Measurements from ENCODE around the gene ATP11A.

ATP11A gene

GRCh38 chr13:112905990-112906641, 216.3 kb downstream of the ATP11A start:
- DNase-seq (ENCODE audit: low read depth, low spot score): no peak

- DNase-seq (ENCODE audit: low read depth, low spot score): no peak
Observed at GRCh38 chr13:112907286-112907685, 217.4 kb downstream of the ATP11A start.

DNA sequence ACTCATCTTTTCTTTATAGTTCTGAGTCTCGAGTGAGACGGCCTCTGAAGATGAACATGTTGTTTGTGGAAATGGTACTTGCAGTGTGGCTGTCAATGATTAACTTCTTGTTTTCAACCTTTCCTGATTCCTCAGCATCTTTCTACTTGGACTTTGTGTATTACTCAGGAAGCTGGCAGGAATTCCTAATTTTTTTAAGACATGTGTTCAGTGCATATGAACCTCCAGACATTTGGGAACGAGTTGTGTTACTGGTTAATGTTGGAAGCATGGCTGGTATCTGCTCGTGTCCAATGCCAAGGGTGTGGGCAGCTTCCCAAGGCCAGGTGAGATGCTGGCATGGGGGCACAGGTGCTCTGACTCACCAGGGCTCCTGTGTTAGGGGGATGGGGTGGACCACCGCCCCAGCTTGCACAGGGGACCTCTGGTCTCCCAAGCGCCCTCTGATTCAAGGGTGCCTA, 218.1 kb downstream of the ATP11A start:
- no peak for DNase-seq (ENCODE audit: low read depth, low spot score)

DNA sequence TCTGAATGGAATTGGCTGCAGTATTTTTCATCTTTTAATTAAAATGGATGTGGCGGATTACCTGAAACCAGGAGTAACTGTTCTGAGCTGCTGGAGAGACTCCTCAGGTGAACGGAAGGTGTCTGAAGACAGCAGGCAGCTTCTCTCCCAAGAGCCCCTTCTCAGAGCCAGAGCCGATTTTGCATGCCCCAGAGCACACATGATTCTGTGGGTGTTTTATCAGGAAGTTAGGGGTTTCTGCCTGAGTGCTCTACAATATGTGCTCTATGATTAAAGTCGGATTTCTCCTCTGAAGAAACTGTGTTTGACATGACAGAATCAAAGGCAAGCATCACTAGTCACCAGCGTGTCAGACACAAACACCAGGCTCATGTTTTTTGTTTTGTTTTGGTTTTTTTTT, 218.5 kb downstream of the ATP11A start:
- no peak for DNase-seq (ENCODE audit: low read depth, low spot score)

DNA sequence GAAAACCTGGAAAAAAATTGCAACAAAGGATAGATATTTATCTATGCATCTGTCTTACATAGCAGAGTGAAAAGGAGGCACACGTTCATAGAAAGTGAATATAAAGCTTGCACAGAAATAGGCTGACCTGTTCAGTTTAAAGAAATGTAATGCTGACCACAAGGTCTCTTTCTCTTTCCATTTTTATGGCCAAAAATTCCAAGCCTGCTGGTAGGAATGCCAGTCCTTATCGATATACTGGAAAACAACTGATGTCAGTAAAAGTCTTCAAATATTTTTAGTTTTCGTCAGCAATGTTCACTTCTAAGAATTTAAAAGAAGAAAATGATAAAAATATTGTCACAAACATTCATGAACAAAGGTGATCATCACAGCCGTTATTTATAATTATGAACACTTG, 220.2 kb downstream of the ATP11A start:
- no peak for DNase-seq (ENCODE audit: low read depth, low spot score)

DNA sequence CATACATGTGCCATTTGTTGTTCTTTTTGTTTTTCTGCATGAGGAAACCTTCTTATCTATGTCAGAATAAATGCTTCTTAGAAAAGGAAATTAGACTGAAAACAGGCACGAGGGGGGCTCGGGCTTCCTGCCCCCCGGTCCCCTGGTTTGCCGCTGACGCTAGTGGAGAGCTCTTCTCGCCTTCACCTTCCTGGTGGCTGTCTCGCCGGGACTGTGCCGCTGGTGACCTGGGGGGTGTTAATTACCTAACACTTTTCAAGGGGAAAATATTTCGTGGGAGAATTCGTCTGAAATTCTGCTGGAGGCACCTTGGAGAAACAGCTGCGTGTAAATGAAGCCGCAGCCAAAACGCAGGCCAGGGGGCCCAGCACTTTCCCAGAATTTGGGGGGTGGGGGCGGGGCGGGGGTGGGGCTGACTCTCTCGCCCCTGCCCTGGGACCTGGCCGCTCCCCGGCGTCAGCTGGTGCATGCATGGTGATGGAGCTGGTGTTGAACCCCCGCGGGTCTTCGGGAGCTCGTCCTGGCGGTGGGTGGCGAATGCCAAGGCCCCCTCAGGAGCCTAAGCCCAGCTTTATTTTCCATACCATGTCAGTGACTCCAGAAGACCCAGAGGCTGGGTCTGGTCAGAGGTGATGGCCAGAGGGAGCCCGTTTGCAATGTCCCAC, 220.9 kb downstream of the ATP11A start:
- no peak for DNase-seq (ENCODE audit: low read depth, low spot score)

DNA sequence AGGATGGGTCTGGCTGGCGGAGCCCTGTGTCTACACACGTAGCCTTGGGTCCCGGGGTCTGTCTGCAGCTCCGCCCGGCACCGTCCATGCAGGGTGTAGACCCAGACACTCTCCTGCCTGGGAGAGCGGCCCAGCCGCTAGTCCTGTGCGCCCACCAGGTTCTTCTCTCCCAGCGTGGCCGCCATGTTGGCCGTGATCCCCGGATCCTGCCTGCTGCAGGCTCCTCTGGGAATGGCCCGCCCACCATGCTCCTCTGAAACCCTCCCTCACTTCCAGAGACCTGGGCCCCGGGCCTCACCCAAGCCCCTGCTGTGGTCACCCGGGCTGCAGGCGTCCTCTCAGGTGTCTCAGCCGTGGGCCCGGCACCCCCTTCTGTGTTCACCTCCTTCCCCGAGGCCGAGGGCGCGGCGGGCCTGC, 221.5 kb downstream of the ATP11A start:
- DNase-seq (ENCODE audit: low read depth, low spot score): no peak

- no peak for DNase-seq (ENCODE audit: low read depth, low spot score)
Observed at GRCh38 chr13:112911883-112912282, 222.0 kb downstream of the ATP11A start.

- DNase-seq (ENCODE audit: low read depth, low spot score): no peak
Observed at GRCh38 chr13:112912726-112913440, 223.0 kb downstream of the ATP11A start.

GRCh38 chr13:112916296-112916695, 226.5 kb downstream of the ATP11A start:
- DNase-seq (ENCODE audit: low read depth, low spot score): no peak

- DNase-seq (ENCODE audit: low read depth, low spot score): no peak
Observed at GRCh38 chr13:112917056-112917664, 227.3 kb downstream of the ATP11A start.

- DNase-seq (ENCODE audit: low read depth, low spot score): no peak
Observed at GRCh38 chr13:112917737-112918136, 227.9 kb downstream of the ATP11A start.

DNA sequence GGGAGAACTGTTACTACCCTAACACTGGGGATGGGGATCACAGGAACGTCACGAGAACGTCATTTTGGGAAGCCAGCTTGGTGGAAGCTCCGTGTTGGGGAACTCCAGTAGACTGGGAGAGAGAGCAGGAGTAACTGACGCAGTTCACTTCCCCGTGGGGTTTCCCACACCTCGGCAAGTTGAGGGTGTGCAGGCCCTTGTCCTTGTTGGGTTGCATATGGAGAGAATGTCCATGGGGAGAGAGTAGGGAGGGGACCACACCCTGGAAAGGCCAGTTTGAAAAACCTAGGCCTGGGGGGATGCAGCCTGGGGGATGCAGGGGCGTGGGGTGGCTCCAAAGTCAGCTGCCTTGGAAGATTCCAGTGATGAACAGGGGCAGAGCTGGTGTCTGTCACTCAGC, 228.4 kb downstream of the ATP11A start:
- DNase-seq (ENCODE audit: low read depth, low spot score): no peak

GRCh38 chr13:112918746-112919145, 228.9 kb downstream of the ATP11A start:
- no peak for DNase-seq (ENCODE audit: low read depth, low spot score)

DNA sequence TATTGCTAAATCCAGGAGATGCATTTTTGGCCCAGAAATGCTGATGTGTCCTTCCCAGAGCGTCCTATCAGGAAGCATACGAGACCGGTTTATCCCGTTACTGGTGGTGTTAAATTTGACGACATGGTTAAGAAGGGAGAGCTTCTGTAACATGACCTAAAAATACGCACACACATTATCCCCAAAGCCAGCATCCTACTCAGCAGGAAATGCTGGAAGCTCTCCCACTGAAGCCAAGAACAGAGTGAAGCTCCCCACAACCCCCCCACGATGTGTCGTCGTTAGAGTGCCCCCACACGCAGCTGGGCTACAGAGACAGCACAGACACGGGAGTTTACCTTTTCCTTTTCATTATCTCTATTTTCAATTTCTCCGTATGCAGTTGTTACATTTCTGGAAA, 234.1 kb downstream of the ATP11A start:
- no peak for DNase-seq (ENCODE audit: low read depth, low spot score)

GRCh38 chr13:112924365-112924764, 234.5 kb downstream of the ATP11A start:
- DNase-seq (ENCODE audit: low read depth, low spot score): no peak

GRCh38 chr13:112926003-112926402, 236.2 kb downstream of the ATP11A start:
- DNase-seq (ENCODE audit: low read depth, low spot score): no peak

GRCh38 chr13:112926993-112927392, 237.2 kb downstream of the ATP11A start:
- no peak for DNase-seq (ENCODE audit: low read depth, low spot score)

DNA sequence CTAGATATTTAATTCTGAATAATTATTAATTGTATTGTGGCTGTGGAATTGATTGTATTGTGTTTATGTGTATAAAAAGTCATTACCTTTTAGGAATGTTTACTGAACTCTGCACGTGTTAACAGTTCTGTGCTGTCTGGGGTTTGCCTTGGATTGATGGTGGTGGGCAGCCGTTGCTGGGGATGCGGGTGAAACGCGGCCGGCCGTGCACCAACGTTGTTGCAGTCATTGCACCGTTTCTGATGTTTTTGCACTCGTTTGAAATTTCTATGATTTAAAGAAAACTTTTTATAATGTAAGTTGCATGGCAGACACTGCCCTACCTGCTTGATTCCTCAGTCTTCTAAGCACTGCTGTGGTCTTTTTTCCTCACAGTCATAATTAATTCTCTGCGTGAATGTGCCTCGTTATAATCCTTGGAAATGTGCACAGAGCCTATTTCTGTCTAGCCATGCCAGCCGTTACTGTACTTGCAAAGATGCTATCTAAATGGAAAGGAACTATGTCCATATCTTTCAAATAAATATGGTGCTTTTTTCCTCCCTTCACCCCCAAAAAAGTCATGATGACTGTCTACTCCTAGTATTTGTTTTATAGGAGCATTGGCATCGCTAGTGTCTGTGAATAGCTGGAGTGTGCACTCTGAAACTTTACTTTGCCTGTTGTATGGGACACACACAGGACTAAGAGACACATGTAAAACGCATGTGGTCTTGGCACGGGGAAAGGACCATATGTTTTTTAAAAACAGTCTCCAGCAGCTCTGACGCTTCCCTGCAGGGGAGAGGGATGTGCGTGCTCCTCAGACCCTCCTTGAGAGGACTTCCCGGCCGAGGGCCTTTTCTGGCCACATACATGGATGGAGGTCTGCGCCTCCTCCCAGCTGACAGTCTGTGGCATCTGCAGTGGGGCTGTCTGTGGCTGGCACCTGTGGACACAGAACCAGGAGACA, 238.5 kb downstream of the ATP11A start:
- no peak for DNase-seq (ENCODE audit: low read depth, low spot score)

- no peak for DNase-seq (ENCODE audit: low read depth, low spot score)
Observed at GRCh38 chr13:112928972-112929782, 239.3 kb downstream of the ATP11A start.

DNA sequence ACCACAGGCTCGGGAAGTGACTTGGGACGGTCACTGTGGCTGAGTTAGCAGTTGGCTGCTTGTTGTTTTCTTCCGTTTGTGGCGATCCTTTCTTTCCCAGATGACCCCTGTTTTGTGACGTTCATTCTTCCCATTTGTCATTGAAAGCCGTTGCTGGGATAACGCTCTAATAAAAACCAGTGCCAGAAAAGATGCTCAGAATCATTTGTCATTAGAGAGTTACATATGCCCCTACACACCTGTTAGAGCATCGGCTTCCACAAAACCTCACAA, 239.9 kb downstream of the ATP11A start:
- DNase-seq (ENCODE audit: low read depth, low spot score): no peak

All from activated naive CD8-positive, alpha-beta T cell treated with anti-CD3 and anti-CD28 coated beads, Interleukin-2, amount 50 U/mL, for 16 hours (primary cell).